Sciatic nerve (tissue), 2 donors: ENCODE measurements around the gene CABLES1. TPM values are rescaled to one million over a fixed set of nuclear protein-coding genes. Genes with fewer than 3 reads are reported as not detected.

Source experiments
- ATAC-seq: fragments of 200-7000 bp; cut with Tn5 transposase; one replicate; pipeline ENCODE4 v1.9.1; 2020; ENCODE audit warnings: mild to moderate bottlenecking, moderate library complexity
- DNase-seq: peaks from one replicate; pipeline ENCODE4 v3.0.0-alpha.2; 2020; ENCODE audit warnings: low spot score
- intact Hi-C: fragments of 100-400 bp; cut with DNase I; formaldehyde crosslinking; loops from one replicate; pipeline ENCODE4 v1.14.2; 2022
- total RNA-seq: library from RNA; stranded (reverse); fragmentation: NEBNext Ultra II Directional; extraction: Animal tissue kit (Norgen Biotek cat#: 25700); gene quantifications from one replicate; pipeline ENCODE4 v1.2.1, GENCODE V29; 2021
- donor health status: DM: no; HTN: no; CAD: no.
- donor health status: DM: no; HTN: no; CAD: no.

The CABLES1 gene
- total RNA-seq, 1 donor from 2014 or later = 18.5 TPM

- ATAC-seq = no peak
- intact Hi-C loops = no loop called here
- no peak for DNase-seq
Observed at GRCh38 chr18:23301972-23302371, 166.7 kb downstream of the CABLES1 start.

GRCh38 chr18:23302511-23302850 is 167.2 kb downstream of the CABLES1 start:
- DNase-seq (no peak), ATAC-seq (no peak)
- intact Hi-C loops = no loop called here

DNA sequence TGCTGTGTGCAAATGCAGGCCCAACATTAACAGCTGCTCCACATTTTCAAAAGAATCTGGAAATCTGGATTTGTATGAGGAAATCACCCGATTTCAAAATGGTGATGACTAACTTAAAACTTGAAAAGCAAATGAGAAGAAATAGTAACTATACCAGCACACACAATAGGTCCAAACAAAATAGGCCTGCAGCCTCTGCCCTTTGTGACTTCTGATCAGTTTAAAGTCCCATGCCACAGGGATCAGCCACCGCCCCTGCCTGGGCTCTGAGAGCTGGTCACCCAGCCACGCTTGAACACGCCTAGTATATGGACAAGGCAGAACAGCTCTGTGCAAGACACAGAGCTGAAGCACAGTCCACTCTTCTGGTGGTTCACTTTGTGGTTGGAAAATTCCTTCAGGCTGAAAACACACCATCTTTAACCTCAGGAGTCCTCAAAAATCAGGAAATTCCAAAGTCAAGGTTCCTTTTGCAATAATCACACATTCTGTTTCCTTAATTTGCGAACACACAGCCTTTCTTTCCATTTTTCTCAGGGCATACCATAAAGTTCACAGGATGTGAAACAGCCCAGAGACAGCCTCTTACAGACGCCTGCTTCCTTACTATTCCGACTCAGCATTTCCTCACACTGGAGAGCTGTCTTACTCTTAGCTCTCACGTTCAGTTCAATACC is 167.7 kb downstream of the CABLES1 start:
- DNase-seq = no peak
- no peak for ATAC-seq
- intact Hi-C loops = no loop called here

- ATAC-seq (no peak), DNase-seq (no peak)
- intact Hi-C loops = no loop called here
Observed at GRCh38 chr18:23306822-23307221, 171.5 kb downstream of the CABLES1 start.

DNA sequence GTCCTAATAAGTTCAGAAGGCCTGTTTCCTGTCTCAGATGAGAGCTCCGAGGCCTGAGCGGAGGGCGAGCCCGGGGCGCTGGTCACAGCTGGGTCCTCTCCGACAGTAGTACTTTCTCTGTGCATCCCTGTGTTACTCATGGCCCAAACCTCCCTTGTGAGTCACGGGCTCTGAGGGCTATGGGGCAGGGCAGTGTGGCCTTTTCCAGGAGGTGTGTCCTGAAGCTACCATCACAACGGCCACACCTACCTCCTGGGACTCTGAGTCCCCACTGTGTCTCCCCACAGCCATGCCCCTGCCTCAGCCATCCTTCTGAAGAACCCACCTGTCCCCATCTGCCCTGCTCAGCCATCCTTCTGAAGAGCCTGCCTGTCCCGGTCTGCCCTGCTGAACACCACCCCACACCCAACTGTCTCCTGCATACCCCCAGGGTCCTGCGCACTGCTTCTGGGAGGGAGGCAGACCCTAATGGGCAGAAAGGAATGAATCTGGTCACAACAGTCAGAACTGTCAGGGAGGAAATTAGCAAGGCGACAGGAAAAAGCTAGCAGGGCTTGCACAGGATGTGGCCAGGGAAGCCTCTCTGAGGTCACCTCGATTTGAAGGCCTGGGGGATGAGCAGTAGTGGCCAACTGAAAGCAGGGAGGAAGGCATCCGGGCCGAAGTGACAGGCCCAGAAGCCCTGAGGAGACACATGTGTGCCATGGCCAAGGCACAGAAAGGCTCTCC is 172.4 kb downstream of the CABLES1 start:
- no peak for ATAC-seq
- no peak for DNase-seq
- intact Hi-C loops = no loop called here

Other genes with a start within 250 kb of the CABLES1 start
- gene RBBP8, start 202.2 kb upstream of the CABLES1 start, total RNA-seq = 12.7 TPM